ENCODE measurements around the gene PHKG1. TPM values are rescaled to one million over a fixed set of nuclear protein-coding genes. Genes with fewer than 3 reads are reported as not detected.
A peak's percentile ranks its signal among the peaks of the same experiment; 100 is the strongest.

PHKG1 gene
- total and polyA plus RNA-seq, 10 of the 15 experiments (the other 5 are each of a cell fraction or from before 2014, with no cell fraction given): 0.08 to 1.6 (median 0.44) TPM

DNA sequence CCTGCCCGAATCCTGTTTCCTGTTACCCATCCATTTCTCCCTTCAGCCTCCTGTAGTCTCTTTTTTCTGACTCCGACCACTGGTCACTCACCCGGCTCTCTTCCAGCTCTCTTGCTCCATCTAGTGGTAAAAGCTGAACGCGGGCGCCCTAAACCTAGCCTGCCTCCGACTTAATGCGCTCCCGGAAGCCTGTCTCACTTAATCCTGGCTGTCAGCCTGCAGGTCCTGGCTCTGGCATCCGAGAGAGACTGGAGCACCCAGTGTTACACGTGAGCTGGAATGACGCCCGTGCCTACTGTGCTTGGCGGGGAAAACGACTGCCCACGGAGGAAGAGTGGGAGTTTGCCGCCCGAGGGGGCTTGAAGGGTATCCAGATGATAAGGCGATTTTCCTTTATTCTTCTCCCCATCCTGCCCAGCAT, 18.4 kb downstream of the PHKG1 start (continued):
- TF ChIP-seq, protein P1, sequence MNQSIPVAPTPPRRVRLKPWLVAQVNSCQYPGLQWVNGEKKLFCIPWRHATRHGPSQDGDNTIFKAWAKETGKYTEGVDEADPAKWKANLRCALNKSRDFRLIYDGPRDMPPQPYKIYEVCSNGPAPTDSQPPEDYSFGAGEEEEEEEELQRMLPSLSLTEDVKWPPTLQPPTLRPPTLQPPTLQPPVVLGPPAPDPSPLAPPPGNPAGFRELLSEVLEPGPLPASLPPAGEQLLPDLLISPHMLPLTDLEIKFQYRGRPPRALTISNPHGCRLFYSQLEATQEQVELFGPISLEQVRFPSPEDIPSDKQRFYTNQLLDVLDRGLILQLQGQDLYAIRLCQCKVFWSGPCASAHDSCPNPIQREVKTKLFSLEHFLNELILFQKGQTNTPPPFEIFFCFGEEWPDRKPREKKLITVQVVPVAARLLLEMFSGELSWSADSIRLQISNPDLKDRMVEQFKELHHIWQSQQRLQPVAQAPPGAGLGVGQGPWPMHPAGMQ (IDR thresholded peaks at IDR 0.05; ENCODE audit: borderline replicate concordance): no peak
- TF ChIP-seq RUNX3 (IDR thresholded peaks at IDR 0.05; ENCODE audit: low read length) (no peak), LARP7 (IDR thresholded peaks at IDR 0.05) (no peak), MTA2 (IDR thresholded peaks at IDR 0.05; ENCODE audit: low read depth) (no peak), ASH2L (IDR thresholded peaks at IDR 0.05; ENCODE audit: borderline replicate concordance, low read depth) (no peak), SIN3A (IDR thresholded peaks at IDR 0.05; ENCODE audit: low read depth, low read length) (no peak), NR2C1 (IDR thresholded peaks at IDR 0.05) (no peak), TCF7 (IDR thresholded peaks at IDR 0.05; ENCODE audit: borderline replicate concordance) (no peak), BHLHE40 (IDR thresholded peaks at IDR 0.05; ENCODE audit: borderline replicate concordance in 1 of 2, low read depth in 2 of 2, low read length in 1 of 2) (no peak), RB1 (IDR thresholded peaks at IDR 0.05; ENCODE audit: borderline replicate concordance) (no peak), NR2C2 (IDR thresholded peaks at IDR 0.05; ENCODE audit: borderline replicate concordance, control insufficient read depth, insufficient read length, low read depth) (no peak), SRF (IDR thresholded peaks at IDR 0.05; ENCODE audit: low read depth in 2 of 2, low read length in 2 of 2) (no peak)
- TF ChIP-seq, protein P2, sequence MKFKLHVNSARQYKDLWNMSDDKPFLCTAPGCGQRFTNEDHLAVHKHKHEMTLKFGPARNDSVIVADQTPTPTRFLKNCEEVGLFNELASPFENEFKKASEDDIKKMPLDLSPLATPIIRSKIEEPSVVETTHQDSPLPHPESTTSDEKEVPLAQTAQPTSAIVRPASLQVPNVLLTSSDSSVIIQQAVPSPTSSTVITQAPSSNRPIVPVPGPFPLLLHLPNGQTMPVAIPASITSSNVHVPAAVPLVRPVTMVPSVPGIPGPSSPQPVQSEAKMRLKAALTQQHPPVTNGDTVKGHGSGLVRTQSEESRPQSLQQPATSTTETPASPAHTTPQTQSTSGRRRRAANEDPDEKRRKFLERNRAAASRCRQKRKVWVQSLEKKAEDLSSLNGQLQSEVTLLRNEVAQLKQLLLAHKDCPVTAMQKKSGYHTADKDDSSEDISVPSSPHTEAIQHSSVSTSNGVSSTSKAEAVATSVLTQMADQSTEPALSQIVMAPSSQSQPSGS (IDR thresholded peaks at IDR 0.05; ENCODE audit: low read length): no peak
- TF ChIP-seq, protein P3, sequence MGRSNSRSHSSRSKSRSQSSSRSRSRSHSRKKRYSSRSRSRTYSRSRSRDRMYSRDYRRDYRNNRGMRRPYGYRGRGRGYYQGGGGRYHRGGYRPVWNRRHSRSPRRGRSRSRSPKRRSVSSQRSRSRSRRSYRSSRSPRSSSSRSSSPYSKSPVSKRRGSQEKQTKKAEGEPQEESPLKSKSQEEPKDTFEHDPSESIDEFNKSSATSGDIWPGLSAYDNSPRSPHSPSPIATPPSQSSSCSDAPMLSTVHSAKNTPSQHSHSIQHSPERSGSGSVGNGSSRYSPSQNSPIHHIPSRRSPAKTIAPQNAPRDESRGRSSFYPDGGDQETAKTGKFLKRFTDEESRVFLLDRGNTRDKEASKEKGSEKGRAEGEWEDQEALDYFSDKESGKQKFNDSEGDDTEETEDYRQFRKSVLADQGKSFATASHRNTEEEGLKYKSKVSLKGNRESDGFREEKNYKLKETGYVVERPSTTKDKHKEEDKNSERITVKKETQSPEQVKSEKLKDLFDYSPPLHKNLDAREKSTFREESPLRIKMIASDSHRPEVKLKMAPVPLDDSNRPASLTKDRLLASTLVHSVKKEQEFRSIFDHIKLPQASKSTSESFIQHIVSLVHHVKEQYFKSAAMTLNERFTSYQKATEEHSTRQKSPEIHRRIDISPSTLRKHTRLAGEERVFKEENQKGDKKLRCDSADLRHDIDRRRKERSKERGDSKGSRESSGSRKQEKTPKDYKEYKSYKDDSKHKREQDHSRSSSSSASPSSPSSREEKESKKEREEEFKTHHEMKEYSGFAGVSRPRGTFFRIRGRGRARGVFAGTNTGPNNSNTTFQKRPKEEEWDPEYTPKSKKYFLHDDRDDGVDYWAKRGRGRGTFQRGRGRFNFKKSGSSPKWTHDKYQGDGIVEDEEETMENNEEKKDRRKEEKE (IDR thresholded peaks at IDR 0.05): no peak
- TF ChIP-seq, protein P4, sequence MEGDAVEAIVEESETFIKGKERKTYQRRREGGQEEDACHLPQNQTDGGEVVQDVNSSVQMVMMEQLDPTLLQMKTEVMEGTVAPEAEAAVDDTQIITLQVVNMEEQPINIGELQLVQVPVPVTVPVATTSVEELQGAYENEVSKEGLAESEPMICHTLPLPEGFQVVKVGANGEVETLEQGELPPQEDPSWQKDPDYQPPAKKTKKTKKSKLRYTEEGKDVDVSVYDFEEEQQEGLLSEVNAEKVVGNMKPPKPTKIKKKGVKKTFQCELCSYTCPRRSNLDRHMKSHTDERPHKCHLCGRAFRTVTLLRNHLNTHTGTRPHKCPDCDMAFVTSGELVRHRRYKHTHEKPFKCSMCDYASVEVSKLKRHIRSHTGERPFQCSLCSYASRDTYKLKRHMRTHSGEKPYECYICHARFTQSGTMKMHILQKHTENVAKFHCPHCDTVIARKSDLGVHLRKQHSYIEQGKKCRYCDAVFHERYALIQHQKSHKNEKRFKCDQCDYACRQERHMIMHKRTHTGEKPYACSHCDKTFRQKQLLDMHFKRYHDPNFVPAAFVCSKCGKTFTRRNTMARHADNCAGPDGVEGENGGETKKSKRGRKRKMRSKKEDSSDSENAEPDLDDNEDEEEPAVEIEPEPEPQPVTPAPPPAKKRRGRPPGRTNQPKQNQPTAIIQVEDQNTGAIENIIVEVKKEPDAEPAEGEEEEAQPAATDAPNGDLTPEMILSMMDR (IDR thresholded peaks at IDR 0.05 in 2 of 3, conservative IDR thresholded peaks at IDR 0.05 in 1 of 3; ENCODE audit: control insufficient read depth in 2 of 3, extremely low read depth in 1 of 3, insufficient read depth in 1 of 3, low read depth in 3 of 3, low read length in 3 of 3): peak; percentile 85 to 90 (median 86)
- TF ChIP-seq, protein P5, sequence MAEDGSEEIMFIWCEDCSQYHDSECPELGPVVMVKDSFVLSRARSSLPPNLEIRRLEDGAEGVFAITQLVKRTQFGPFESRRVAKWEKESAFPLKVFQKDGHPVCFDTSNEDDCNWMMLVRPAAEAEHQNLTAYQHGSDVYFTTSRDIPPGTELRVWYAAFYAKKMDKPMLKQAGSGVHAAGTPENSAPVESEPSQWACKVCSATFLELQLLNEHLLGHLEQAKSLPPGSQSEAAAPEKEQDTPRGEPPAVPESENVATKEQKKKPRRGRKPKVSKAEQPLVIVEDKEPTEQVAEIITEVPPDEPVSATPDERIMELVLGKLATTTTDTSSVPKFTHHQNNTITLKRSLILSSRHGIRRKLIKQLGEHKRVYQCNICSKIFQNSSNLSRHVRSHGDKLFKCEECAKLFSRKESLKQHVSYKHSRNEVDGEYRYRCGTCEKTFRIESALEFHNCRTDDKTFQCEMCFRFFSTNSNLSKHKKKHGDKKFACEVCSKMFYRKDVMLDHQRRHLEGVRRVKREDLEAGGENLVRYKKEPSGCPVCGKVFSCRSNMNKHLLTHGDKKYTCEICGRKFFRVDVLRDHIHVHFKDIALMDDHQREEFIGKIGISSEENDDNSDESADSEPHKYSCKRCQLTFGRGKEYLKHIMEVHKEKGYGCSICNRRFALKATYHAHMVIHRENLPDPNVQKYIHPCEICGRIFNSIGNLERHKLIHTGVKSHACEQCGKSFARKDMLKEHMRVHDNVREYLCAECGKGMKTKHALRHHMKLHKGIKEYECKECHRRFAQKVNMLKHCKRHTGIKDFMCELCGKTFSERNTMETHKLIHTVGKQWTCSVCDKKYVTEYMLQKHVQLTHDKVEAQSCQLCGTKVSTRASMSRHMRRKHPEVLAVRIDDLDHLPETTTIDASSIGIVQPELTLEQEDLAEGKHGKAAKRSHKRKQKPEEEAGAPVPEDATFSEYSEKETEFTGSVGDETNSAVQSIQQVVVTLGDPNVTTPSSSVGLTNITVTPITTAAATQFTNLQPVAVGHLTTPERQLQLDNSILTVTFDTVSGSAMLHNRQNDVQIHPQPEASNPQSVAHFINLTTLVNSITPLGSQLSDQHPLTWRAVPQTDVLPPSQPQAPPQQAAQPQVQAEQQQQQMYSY (CRISPR knock-in tag; IDR thresholded peaks at IDR 0.05): no peak
- TF ChIP-seq, protein P6, sequence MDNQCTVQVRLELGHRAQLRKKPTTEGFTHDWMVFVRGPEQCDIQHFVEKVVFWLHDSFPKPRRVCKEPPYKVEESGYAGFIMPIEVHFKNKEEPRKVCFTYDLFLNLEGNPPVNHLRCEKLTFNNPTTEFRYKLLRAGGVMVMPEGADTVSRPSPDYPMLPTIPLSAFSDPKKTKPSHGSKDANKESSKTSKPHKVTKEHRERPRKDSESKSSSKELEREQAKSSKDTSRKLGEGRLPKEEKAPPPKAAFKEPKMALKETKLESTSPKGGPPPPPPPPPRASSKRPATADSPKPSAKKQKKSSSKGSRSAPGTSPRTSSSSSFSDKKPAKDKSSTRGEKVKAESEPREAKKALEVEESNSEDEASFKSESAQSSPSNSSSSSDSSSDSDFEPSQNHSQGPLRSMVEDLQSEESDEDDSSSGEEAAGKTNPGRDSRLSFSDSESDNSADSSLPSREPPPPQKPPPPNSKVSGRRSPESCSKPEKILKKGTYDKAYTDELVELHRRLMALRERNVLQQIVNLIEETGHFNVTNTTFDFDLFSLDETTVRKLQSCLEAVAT (IDR thresholded peaks at IDR 0.05): no peak
